Neural progenitor cell (in vitro differentiated cells): ENCODE measurements around the gene NTPCR.

Source experiments
- CTCF ChIP-seq: fragments of 200-600 bp; sonication (generic); IDR thresholded peaks from 2 replicates; pipeline ENCODE4 v1.5.1; 2017; ENCODE audit warnings: antibody characterized with exemption, mild to moderate bottlenecking
- EZH2 ChIP-seq: fragments of 200-600 bp; sonication (generic); IDR thresholded peaks from 2 replicates; pipeline ENCODE4 v1.6.1; 2017; ENCODE audit warnings: antibody characterized with exemption, mild to moderate bottlenecking, moderate library complexity

- TF ChIP-seq CTCF = no peak
- TF ChIP-seq EZH2 = no peak
These were observed 35.6 kb downstream of the NTPCR start for GRCh38 chr1:232985882-232986526.
